GM21390 (cell line): Measurements from ENCODE around the gene SBF2.

Experiments
- ATAC-seq: cut with Tn5 transposase; IDR thresholded peaks from one replicate; pipeline ENCODE4 v1.9.1; 2021; ENCODE audit not compliant: unreplicated experiment

Gene SBF2

DNA sequence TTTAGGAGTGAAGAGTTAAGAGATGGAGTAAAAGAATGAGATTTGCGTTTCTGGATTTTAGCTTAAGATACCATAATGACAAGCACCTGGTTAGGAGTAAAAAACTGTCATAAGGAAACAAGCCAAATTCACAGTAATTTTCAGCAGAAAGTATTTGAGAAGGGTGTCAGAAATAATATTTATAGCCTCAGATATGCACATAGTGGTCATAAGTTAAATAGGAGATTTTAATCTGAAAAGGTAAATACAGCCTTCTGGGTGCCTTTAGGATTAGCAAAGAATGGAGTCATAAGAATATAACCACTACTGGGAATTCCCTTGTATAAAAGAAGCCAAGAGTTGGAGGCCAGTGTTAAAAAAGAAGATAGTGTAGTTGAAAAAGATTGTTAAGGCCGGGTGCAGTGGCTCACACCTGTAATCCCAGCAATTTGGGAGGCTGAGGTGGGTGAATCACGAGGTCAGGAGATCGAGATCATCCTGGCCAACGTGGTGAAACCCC lies 470.1 kb downstream of the SBF2 start:
- no peak for ATAC-seq

DNA sequence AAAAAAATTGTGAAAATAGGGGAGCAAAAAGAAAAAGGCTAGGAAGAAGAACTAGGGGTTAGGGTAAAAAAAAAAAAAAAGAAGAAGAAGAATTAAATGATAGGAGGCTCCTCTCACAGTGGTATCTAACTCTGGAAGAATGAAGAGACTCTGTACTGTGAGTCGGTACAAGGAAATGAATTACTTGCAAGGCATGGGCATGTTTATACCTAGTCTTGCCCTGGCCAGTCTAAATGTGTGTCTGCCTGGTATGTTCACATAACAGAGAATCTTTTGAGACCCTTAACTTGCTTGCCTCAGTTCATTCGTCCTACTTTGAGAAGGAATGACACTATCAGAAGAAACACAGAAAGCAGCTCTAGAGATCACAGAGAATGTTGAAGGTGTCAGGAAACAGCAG lies 470.6 kb downstream of the SBF2 start:
- ATAC-seq, result no peak

DNA sequence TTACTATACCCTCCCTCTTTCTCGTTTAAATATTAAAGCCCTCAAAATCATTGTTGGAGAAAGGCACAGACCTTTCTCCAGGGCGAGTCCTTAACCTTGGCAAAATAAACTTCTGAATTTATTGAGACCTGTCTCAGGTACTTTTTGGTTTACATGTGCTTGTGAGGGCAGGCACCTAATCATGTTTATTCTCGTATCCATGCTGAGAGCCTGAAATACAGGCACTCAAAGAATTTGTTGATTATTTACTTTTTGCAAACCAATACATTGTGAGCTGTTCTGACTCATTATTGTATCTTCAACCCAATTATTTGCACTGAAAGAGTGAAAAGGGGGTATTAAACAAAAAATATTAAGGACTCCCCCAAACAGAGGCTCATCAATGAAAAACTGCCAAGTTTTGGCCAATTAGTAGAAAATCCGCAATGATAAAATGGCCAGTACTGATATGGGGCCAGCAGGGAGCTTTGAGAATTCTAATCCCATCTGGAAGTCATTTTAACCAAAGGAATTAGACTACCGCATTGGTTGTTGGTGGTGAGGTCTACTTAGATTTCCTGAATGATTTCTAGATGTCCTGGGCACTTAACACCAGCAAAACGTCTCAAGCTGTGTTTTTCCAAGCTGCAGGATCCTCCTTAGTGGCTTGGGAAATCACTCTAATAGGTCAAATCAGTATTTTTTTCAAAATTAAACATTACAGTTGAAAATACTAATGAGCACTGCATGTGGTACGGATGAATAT lies 472.8 kb downstream of the SBF2 start:
- no peak for ATAC-seq

DNA sequence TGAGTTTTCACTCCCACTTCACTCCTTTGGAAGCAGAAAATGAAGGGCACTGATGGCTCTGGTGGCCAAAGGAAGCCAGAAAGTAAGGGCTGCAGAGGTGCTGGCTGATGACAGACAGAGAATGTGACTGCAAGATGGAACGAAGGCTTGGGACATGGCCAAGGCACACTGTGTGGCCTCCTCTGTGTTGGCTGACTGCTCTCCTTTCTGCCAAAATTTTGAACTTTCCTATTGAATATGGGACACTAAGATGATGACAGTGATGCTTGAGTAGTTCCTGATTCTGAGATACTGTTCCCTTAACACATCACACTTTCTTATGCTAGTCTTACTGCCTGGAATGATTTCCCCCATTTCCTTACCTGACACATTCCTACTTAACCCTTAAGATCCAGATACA lies 473.8 kb downstream of the SBF2 start:
- ATAC-seq, result no peak

DNA sequence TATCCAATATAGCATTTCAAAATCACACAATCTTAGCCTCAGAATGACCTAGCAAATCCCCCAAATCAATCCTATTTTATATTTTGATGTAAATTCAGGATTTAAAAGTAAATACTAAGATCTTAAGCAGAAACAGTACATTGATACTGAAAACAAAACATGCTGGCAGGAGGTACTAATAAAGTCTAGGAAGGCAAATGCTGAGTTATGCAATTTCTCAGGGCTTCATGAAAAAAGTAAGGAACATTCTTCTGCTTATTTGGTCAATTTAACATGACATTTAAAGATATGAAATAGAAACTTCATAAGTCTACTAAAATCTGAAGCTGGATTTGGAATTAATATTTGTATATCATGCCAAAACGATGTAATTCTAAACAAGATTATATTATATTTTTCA lies 476.8 kb downstream of the SBF2 start:
- ATAC-seq, result no peak

DNA sequence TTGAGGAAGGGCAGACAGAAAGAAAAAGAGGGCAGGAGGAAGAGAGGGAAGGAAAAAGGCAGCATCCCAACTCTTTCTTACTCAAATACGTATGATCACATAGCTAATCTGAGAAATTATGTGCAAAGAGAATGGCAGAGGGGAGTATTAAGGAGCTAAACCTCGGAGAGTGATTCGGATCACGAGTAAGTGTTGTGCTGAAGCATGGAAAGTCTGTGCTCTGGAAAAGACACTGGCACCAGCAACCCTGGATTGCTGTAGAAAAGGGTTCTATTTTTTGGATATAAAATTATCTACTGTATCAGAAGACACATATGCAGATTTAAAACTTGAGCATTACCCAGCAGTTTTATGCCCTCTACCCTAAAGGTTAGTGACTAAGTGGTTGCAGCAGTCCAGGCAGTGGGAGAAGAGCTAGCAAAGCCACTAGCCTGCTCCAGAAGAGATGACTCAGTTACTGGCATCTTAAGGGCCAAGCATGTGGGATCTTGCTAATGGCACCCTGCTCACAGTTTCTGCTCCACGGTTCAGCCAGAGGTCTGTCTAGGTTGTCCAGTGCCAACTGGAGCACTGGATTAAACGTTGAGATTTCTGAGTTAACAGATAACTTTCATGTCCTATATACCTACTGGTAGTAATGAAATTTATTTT lies 478.4 kb downstream of the SBF2 start:
- ATAC-seq, result no peak

DNA sequence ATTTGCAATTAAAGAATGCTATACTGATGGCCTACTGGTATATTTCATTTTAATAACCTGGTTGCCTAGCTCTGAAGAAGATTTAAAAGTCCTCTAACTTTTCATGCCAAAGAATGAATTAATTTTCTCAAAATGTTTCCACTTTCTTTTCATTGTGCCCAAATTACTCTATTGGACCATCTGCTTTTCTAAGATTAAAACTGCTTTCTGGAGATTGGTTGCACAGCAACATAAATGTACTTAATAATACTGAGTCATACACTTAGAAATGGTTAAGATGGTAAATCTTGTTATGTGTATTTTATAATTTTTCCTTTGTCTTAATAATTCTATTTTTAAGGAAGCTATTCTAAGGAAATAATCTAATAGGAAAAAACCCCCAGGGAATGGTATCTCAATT lies 479.9 kb downstream of the SBF2 start:
- ATAC-seq, result no peak

DNA sequence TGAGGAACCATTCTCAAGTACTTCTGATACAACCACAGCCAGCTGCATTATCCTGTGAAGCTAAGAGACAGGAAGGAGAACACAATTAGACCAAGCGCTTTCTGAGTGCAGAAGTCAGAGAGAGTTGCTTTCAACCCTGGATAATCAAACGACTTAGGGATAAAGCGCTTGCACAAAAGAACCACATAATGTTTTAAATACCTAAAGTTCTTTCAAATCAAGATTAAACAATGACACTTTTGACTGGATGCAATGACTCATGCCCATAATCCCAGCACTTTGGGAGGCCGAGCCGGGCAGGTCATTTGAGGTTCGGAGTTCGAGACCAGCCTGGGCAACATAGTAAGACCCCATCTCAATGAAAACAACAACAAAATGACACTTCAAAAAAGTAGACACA lies 485.1 kb downstream of the SBF2 start:
- ATAC-seq, result no peak

DNA sequence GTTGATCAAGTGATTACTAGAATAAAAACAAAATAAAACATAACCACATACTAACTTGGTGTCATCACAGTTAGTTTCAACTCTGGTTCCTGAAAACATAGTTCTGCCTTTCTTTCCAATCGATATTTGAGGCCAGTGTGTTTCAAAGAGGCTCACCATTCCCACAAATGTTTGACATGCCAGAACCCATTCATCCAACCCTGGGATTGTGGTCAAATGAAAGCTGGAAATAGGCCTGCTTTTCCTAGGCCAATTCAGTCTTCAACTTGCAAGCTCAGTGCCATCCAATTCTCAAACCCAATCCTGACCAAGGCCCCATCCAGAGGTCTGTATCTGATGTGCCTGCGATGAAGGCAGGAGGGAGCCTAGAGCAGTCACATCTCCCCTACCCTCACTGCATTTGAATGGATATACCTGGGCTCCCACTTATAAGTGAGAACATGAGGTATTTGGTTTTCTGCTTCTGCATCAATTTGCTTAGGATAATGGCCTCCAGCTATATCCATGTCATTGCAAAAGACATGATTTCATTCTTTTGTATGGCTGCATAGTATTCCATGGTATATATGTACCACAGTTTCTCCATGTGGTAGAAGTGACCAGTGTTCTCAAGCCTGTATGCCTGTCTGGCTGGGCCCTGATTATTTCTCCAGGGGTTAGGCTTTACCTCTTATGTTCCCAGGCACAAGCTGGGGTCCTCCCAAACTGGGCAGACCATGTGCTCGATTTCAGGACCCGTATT lies 486.9 kb downstream of the SBF2 start:
- no peak for ATAC-seq

DNA sequence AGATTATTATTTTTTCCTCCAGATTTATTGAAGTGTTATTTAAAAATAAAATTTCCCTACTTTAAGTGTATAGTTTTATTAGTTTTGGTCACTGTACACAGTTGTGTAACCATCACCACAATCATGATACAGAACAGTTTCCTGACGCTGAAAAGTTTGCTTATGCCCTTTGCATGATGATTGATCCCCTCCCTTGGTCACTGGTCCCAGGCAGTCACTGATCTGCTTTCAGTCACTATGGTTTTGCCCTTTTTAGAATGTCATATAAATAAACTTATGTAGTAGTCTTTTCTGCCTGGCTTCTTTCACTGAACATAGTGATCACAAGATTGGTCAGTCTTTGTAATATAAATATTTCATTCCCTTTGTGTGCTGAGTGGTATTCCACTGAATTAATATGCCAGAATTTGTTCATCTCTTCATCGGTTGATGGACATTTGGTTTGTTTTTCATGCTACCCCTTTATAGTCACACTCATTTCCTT lies 489.6 kb downstream of the SBF2 start:
- ATAC-seq, result no peak

DNA sequence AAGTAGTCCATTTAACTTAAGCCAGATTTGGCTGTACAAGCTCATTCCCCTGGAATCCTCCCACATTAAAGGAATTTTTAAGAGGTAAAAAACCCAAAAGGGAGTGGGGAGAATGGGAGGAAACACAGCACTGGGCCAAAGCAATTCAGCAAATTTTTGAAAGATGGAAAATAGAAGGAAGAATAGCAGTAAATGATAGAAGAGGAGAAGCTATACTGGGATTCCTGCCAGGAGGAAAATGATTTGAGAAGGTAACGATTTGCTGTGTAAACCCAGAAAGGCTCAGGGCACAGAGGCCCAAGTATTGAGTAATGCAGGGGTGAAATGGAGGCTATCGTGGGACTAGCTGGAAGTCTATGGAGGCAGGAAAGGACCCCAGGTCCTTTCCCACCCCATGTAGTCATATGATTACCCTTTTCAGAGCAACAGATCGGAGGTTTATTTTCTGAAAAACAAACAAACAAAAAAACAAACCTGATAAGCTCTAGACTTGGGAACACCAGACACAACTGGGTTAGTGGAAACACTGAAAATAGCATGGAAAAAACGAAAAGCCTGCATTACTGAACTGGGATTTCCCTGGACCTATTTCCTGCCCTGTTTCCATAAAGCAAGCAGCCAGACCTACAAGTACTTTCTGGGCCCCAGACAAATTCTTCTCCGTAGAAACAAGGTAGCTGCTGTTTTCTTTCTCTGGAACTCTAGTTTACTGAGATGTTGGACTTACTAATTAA lies 490.2 kb downstream of the SBF2 start:
- no peak for ATAC-seq

DNA sequence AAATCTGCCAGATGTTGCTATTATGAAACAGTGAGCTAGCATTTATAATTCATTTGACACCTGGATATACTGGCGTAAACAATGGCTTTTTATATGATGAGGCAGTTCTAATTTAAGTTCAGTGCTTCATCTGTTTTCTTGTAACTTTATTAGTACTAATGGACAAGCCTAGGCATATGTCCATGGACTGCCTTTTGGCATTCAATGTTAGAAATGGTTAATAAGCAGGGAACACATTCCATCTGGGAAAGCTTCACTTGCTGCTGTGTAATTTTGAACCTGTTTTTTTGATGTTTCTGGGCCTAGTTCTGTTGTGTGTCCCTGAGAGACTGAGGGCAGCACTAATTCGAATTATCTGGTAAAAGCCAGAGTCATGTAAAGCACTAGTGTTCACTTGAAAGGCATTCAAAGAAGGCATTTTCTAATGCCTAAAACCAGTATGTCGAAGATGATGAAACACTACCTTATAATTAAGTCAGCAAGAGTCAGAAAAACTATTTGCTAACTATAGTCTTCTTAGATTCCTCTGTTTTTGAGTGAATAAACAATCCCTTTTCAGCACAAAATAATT lies 491.6 kb downstream of the SBF2 start:
- ATAC-seq, result no peak

DNA sequence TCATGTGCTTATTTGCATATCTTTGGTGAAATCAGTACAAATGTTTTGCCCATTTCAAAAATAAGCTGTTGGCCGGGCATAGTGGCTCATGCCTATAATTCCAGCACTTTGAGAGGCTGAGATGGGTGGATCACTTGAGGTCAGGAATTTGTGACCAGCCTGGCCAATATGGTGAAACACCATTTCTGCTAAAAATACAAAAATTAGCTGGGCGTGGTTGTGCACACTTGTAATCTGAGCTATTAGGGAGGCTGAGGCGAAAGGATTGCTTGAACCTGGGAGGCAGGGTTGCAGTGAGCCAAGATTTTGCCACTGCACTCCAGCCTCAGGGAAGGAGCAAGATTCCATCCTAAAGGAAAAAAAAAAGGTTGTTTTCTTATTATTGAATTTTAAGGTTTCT lies 494.1 kb downstream of the SBF2 start:
- no peak for ATAC-seq

DNA sequence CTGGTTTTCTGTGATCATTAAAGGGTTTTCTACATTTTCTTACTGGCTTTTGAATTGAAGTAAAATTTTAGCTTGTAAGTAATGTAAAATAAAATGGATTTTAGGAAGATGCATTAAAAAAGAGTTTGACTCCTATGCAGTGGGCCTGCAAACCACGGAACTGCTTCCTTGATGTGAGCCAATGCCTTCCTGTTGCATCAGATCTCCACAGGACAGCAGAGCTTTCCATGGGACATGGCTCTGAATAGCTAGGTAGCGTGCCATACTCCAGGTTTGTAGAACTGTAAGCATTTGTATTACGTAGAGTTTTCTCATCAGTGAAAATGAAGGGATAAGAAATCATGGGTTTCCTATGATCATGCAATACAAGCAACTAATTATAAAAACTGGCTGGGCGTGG lies 496.7 kb downstream of the SBF2 start:
- ATAC-seq, result no peak

DNA sequence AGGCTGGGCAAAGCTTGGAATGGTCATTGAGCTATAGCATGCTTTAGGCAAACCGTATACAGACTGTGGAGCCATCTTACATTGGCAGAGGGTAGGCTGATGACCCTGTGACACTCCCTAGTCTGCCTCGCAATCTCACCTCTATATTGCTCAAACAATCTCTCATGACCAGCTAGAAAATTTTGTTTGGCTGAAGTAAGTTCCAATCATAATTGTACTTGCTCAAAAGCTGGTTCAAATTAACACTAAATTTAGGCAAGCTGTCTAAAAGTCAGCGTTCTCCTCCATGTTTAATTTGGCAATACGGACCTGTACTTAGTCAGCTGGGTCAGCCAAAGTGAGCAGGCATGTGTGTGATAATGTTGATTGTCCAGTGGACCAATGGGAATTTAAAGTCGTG lies 497.2 kb downstream of the SBF2 start:
- ATAC-seq, result no peak

DNA sequence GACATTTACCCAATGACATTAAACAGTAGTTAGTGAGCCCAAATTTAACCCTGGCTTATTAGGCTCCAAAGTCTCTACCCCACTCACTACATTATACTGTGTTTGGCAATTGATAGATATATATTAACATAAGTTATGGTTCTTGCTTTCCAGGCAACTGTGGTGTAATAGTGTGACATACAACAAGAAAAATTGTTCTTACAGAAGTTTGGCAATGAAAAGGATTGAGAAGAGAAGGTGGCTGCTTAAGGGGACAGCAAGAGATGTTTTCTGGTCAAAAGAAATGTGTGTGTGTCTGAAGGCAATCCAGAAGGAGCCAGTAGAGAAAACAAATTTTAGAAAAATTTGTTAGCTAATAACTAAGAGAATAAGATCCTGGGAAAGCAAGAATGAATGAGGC lies 497.8 kb downstream of the SBF2 start:
- no peak for ATAC-seq

DNA sequence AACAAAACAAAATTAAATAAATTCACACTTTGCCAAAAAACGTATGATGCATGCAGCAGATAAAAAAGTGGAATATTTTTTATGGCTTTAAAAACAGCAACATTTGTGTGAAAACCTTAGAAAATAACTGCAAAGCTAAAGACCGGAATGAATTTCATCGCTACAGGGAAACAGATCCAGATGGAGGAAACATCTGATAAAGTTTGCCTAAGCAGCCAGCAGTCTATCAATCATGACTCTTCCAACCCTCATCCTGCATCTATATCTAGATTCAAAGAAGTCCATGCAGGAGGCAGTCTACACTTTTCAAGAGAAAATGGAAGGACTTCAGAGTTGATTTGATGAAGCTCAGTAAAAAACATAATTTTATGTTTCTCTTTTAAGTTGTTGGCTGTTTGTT lies 503.3 kb downstream of the SBF2 start:
- no peak for ATAC-seq

DNA sequence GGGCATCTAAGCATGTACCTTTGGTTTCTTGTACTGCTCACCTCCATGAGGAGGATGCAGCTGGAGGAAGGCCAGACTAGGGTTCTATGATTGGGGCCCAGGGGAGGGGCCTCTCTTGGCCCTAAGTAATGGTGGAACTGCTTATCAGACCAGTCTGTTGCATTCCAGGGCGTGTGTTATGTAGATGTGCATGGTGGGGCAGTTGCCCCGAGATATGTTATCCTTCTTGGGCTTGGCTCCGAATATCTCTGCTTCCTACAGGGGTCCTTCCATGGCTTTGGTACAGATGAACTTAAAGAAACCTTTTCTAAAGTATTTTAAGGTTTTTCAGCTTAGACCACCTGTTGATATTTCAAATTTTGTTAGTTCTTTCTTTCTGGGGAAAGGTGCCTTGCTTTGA lies 504.1 kb downstream of the SBF2 start:
- no peak for ATAC-seq

DNA sequence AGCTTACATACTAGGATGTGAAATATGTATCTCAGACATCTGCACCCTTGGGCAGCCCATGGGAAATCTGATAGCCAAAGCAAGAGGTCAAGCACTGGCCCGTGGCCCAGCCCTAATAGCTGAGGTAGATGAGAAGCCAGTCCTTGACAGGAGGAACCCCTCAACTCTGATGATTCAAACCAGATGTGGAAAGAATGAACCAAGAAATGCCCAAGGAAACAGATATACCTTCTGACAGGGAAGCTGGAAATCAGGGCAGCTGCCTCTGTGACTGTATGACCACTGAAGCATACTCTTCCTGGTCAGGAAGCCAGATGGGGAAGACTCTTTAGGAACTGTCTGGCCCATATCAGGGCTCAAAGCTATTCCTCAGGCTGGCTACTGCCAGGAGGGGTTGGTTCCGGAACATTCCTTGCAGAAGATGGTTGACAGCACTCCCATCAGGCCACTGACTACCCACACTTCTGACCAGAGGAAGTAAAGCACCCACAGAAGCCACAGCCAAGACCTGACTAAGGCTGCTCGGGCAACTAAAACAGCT lies 506.0 kb downstream of the SBF2 start:
- no peak for ATAC-seq

DNA sequence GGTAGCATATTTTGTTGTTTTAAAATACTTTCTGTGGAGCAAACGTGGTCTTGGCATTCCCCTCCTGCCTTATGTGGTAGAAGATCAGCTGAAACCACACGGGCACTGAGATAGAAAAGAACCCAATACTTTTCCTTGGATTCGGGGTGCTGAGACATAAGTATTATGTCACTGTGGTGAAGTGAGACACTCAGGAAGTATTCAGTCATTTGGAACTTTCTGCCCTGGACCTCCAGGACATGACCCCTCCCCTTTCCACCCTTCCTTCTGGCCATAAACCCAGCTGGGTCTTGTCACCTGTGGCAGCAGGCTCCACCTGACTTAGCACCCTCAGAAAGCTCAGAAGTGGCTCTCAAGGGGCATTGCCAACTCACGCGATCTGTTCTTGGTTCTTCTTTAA lies 506.8 kb downstream of the SBF2 start:
- no peak for ATAC-seq
